BLaER1 treated with 17β-estradiol and CSF1 and Interleukin-3, amounts not matched to agents 10 nM and 100 nM (cell line): ENCODE measurements around the gene ERI3.

Experiments
- H3K27ac ChIP-seq, 11 experiments: shearing (Covaris generic); formaldehyde crosslinking; 2 replicates each; pipeline ENCODE4 v1.8.1; 2022
- H3K27me3 ChIP-seq, 11 experiments: shearing (Covaris generic); formaldehyde crosslinking; 2 replicates each; pipeline ENCODE4 v1.8.1; 2022
- H3K36me3 ChIP-seq, 11 experiments: shearing (Covaris generic); formaldehyde crosslinking; 2 replicates each; pipeline ENCODE4 v1.8.1; 2022
- H3K4me1 ChIP-seq, 10 experiments: shearing (Covaris generic); formaldehyde crosslinking; 2 replicates each; pipeline ENCODE4 v1.8.1; 2022
- H3K4me2 ChIP-seq, 11 experiments: shearing (Covaris generic); formaldehyde crosslinking; 2 replicates each; pipeline ENCODE4 v1.8.1; 2022
- H3K4me3 ChIP-seq, 10 experiments: shearing (Covaris generic); formaldehyde crosslinking; 2 replicates each; pipeline ENCODE4 v1.8.1; 2022
- H3K9ac ChIP-seq, 11 experiments: shearing (Covaris generic); formaldehyde crosslinking; 2 replicates each; pipeline ENCODE4 v1.8.1; 2022
- H3K9me3 ChIP-seq, 11 experiments: shearing (Covaris generic); formaldehyde crosslinking; replicated peaks in 1 of 11; 2 replicates each; pipeline ENCODE4 v1.8.1; 2022
- H4K20me1 ChIP-seq, 11 experiments: shearing (Covaris generic); formaldehyde crosslinking; 2 replicates each; pipeline ENCODE4 v1.8.1; 2022
- Cebpa-rat ChIP-seq, 11 experiments: shearing (Covaris generic); IDR thresholded peaks; 2 replicates each; pipeline ENCODE4 v1.8.1; 2022

The ERI3 gene

DNA sequence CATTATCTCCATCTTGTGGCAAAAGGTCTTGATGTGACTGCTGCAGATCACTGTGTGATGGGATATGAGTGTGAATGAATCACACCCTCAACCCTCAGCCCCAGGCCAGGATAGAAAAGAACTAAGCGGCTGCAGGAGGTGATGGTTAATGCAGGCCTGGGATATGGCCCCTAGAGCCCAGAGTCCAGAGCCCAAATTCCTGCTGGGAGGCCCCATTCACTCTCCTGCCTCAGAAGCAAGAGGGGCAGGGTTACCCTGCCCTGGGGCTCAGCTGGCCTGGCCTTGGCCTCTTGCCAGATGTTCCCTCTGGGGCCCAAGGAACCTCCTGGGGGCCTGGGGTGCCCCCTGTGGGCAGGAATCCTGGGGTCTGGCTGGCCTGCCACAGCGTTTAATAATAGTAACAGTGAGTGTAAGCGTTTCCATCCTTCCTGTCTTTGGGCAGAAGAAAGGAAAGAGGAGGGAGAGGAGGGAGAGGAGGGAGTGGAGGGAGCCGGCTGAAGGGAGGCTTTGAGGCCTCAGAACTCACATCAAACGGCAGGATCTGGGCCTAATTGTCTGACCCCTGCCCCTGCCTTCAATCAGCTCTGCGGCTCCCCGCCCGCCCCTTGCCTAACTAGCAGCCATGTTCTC is 115.6 kb downstream of the ERI3 start:
- peak overlapping the region; percentile 26 to 73 (median 57); a peak in 20 of 22 replicates for H3K27ac ChIP-seq
- H3K27me3 ChIP-seq: no peaks in the 10 kb centered on the region
- peaks cover 7 to 36% (median 22%) of the 10 kb centered on the region in 11 experiments; a peak in 20 of 22 replicates for H3K36me3 ChIP-seq
- peak overlapping the region; percentile 7 to 66 (median 44); a peak in 20 of 22 replicates for H3K9ac ChIP-seq
- H3K4me1 ChIP-seq: peaks cover 30 to 50% (median 39%) of the 10 kb centered on the region in 10 experiments
- no peak overlapping the region for H3K4me3 ChIP-seq
- H4K20me1 ChIP-seq: peaks cover 0 to 11% (median 0%) of the 10 kb centered on the region in 11 experiments; a peak in 4 of 22 replicates
- H3K4me2 ChIP-seq: peak overlapping the region; percentile 72 to 88 (median 75)
- no peaks in the 10 kb centered on the region for H3K9me3 ChIP-seq
- no peak for TF ChIP-seq Cebpa-rat (IDR thresholded peaks at IDR 0.05)

DNA sequence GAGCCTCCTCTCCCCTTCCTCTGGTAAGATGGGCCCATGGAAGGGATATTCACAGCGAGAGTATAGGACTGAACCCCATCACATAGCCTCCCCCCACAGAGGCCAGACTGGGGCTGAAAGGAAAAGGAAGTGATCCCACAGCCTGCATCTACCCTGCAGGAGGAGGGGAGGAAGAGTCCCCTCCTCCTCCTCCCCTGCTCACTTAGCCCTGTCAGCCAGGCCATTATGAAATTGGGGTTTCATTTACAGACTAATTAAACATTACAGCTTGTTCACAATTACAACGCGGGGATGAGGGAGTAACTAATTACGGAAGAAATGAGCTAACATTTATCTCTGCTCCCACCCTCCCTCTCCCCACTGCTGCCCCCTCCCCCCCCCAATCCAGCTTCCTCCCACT is 116.4 kb downstream of the ERI3 start:
- H3K36me3 ChIP-seq: peaks cover 6 to 29% (median 14%) of the 10 kb centered on the region in 11 experiments; a peak in 18 of 22 replicates
- H3K27ac ChIP-seq: no peak overlapping the region
- H3K9me3 ChIP-seq: no peaks in the 10 kb centered on the region
- no peaks in the 10 kb centered on the region for H3K27me3 ChIP-seq
- no peak for TF ChIP-seq Cebpa-rat (IDR thresholded peaks at IDR 0.05)
- H4K20me1 ChIP-seq: peaks cover 0 to 11% (median 0%) of the 10 kb centered on the region in 11 experiments; a peak in 4 of 22 replicates
- H3K4me1 ChIP-seq: peaks cover 30 to 50% (median 39%) of the 10 kb centered on the region in 10 experiments
- H3K4me2 ChIP-seq: peak overlapping the region; percentile 11 to 64 (median 38); a peak in 17 of 22 replicates
- no peak overlapping the region for H3K9ac ChIP-seq
- no peak overlapping the region for H3K4me3 ChIP-seq

DNA sequence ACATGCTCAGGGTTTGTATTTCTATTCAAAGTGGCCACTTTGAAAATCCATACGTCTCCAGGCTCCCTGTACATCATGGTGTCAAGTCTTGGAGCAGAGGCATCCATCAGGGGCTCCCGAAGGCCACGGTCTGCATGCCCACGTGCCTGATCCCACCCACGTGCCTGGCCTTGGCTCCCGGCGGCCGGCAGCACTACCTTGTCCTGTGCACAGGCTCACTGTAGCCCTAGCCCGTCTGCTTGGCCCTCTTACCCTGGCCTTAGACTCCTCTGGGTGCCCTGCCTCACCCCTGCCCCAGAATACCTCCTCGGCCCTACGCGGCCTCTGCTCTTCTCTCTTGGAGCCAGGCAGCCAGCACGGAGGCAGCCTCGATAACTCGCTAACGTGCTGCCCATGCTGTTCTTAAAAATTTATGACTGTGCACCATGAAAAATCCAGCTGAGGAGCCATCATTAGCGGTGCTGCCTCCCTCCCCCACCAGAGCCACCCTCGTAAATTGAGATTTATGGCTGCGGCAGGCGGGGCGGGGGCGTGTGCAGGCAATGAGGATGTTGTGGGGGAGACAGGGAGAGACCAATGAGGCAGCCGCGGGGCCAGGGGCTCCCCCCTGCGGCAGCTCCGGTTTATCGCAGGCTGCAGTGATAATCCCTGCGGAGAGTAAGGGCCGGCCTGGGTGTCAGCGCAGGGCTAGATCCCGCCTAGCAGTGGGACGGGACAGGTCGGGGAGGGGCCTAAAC is 117.2 kb downstream of the ERI3 start:
- Histone ChIP-seq H3K36me3 (peaks cover 0 to 25% (median 7%) of the 10 kb centered on the region in 11 experiments; a peak in 10 of 22 replicates), H3K9me3 (no peaks in the 10 kb centered on the region), H3K4me2 (peak overlapping the region; percentile 11 to 64 (median 38); a peak in 16 of 22 replicates), H3K4me3 (no peak overlapping the region), H3K9ac (no peak overlapping the region), H4K20me1 (peaks cover 0 to 11% (median 0%) of the 10 kb centered on the region in 11 experiments; a peak in 4 of 22 replicates), H3K4me1 (peaks cover 30 to 50% (median 39%) of the 10 kb centered on the region in 10 experiments), H3K27ac (no peak overlapping the region), H3K27me3 (no peaks in the 10 kb centered on the region)
- no peak for TF ChIP-seq Cebpa-rat (IDR thresholded peaks at IDR 0.05)

DNA sequence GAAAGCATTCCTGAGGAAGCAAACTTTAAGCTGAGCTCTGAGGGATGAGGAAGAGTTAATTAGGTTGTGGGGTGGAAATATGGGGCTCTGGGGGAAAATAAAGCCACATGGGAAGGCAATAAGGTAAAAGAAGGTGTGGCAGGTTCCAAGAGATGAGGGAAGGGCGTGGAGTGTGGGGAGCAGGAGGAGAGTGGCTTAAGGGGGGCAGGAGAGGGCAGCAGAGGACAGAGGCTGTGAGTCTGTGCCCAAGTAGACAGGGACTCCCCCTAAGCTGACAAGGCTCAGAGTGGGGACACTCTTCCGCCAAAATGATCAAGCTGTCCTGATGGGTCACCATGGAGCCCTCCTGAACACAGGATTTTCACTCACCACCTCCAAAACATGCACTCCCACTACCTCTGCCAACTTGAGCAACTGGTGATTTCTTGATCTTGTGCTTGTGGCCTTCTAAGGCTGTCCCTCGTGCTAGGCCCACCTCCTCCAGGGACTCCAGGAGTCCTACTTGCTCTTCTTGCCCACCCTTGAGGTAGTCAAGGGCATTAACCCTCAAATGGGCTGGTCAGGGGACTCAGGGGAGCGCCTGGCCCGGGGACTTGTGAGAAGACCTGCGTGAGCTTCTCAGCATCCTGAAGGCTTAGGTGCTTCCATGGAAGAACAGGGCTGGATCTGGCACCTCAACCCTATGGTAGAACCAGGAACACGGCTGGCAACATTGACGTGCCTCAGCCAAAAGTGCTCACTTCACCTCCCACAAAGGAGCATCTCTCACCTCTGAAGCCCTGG is 118.4 kb downstream of the ERI3 start:
- Histone ChIP-seq H3K4me1 (peaks cover 30 to 42% (median 36%) of the 10 kb centered on the region in 10 experiments), H4K20me1 (peaks cover 0 to 11% (median 0%) of the 10 kb centered on the region in 11 experiments; a peak in 4 of 22 replicates), H3K9me3 (no peaks in the 10 kb centered on the region), H3K4me3 (no peak overlapping the region), H3K27ac (no peak overlapping the region), H3K4me2 (no peak overlapping the region), H3K9ac (no peak overlapping the region), H3K27me3 (no peaks in the 10 kb centered on the region), H3K36me3 (peaks cover 5 to 26% (median 13%) of the 10 kb centered on the region in 11 experiments; a peak in 17 of 22 replicates)
- no peak for TF ChIP-seq Cebpa-rat (IDR thresholded peaks at IDR 0.05)

DNA sequence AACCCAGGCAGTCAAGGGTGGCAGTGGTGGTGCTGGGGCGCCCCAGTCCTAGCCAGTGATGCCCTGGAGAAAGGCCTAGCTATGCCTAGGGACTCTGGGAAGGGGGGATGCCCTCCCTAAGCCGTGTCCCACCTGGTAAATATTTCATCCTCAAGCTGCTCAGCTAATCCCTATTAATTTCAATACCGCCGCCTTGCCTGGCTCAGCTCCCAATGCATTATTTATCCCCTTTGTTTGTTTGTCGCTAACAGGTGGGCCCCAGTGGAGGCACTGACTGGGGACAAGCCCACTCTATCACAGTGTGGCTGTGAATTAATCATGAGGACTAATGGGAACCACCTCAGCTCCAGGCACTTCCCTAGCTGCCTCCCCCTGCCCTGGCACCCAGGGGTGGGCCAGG is 119.2 kb downstream of the ERI3 start:
- no peaks in the 10 kb centered on the region for H3K9me3 ChIP-seq
- peaks cover 26 to 33% (median 30%) of the 10 kb centered on the region in 10 experiments for H3K4me1 ChIP-seq
- H3K27me3 ChIP-seq: no peaks in the 10 kb centered on the region
- H3K4me2 ChIP-seq: no peak overlapping the region
- H3K27ac ChIP-seq: no peak overlapping the region
- H3K36me3 ChIP-seq: peaks cover 10 to 34% (median 18%) of the 10 kb centered on the region in 11 experiments; a peak in 19 of 22 replicates
- H4K20me1 ChIP-seq: peaks cover 0 to 11% (median 0%) of the 10 kb centered on the region in 11 experiments; a peak in 4 of 22 replicates
- no peak overlapping the region for H3K9ac ChIP-seq
- H3K4me3 ChIP-seq: no peak overlapping the region
- TF ChIP-seq Cebpa-rat (IDR thresholded peaks at IDR 0.05): no peak

DNA sequence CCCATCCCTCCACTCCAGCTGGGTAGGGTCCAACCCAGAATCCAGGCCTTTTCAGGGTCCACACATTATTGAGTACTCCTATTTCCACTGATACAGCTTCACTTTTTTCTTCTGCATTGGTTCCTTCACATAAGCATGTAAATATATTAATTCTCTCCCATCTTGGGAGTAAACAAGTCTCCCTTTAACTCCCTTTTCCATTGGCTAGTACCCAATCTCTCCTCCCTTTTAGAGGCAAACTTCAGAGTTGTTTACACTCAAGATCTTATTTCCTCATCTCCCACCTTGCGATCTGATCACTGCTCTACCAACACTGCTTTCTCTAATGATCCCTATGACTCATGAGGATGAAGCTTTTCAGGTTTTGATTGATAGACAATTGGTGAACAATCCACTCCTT is 121.5 kb downstream of the ERI3 start:
- no peak overlapping the region for H3K4me3 ChIP-seq
- H3K4me1 ChIP-seq: peaks cover 5 to 11% (median 8%) of the 10 kb centered on the region in 10 experiments; a peak in 18 of 20 replicates
- no peaks in the 10 kb centered on the region for H3K27me3 ChIP-seq
- H3K27ac ChIP-seq: no peak overlapping the region
- TF ChIP-seq Cebpa-rat (IDR thresholded peaks at IDR 0.05): no peak
- H3K9me3 ChIP-seq: no peaks in the 10 kb centered on the region
- H3K36me3 ChIP-seq: peaks cover 15 to 46% (median 29%) of the 10 kb centered on the region in 11 experiments; a peak in 20 of 22 replicates
- no peak overlapping the region for H3K9ac ChIP-seq
- peaks cover 0 to 8% (median 0%) of the 10 kb centered on the region in 11 experiments; a peak in 2 of 22 replicates for H4K20me1 ChIP-seq
- H3K4me2 ChIP-seq: no peak overlapping the region

DNA sequence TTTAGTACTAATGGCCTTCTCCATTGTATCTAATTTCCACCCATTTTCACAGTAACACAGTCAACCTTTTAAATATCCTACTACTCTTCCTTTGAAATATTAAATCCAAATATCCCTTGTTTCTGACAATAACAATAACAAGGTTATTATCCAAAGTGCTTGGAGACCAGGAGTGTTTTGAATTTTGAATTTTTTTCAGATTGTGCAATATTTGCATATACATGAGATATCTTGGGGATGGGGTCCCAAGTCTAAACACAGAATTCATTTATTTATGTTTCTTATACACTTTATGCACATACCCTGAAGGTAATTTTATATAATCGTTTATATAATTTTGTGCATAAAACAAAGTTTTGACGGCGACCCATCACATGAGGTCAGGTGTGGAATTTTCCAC is 124.3 kb downstream of the ERI3 start:
- Histone ChIP-seq H3K4me1 (peaks cover 0 to 16% (median 4%) of the 10 kb centered on the region in 10 experiments; a peak in 9 of 20 replicates), H3K36me3 (peaks cover 15 to 45% (median 29%) of the 10 kb centered on the region in 11 experiments; a peak in 20 of 22 replicates)

DNA sequence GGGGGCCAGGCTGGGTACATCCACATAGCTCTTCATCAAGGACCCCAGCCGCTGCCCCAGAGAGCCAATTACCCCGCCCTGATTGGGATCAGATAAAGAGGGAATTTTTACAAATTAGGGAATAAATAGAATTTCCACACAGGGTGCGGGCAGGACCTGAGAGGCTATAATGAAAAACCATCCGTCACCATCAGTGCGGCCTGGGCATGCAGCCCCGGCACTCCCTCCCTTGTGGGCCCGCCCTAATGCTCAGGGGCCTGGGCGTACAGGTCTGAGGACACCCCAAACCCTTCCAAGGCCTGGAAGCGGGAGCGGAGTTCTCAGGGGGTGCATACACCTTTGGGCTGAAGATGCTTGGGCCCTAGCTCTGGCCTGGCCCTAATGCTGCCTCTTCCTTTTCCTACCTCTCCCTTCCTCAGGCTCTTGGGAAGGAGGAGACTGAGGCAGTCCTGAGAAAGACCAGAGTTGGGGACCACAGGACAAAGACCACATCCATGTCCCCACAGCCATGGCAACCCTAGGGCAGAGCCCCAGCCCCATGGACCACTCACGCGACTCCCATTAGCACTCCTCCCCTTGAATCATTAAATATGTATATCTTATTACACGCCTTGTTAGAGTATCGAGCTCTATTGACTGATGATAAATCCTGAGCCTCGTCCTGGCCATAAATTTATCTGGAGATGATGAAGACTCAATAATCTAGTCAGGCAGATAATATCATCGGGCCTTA is 125.5 kb downstream of the ERI3 start:
- Histone ChIP-seq H3K4me2 (no peak overlapping the region), H3K27me3 (no peaks in the 10 kb centered on the region), H3K36me3 (peaks cover 15 to 45% (median 29%) of the 10 kb centered on the region in 11 experiments; a peak in 20 of 22 replicates), H4K20me1 (peaks cover 0 to 5% (median 0%) of the 10 kb centered on the region in 11 experiments; a peak in 1 of 22 replicates), H3K4me3 (no peak overlapping the region), H3K4me1 (peaks cover 0 to 16% (median 4%) of the 10 kb centered on the region in 10 experiments; a peak in 9 of 20 replicates), H3K9ac (no peak overlapping the region), H3K9me3 (no peaks in the 10 kb centered on the region), H3K27ac (no peak overlapping the region)
- TF ChIP-seq Cebpa-rat (IDR thresholded peaks at IDR 0.05): no peak

More for the DNA sequence above, 124.3 kb downstream of the ERI3 start:
- H3K9me3 ChIP-seq: no peaks in the 10 kb centered on the region
- peaks cover 0 to 5% (median 0%) of the 10 kb centered on the region in 11 experiments; a peak in 1 of 22 replicates for H4K20me1 ChIP-seq
- no peak overlapping the region for H3K9ac ChIP-seq
- H3K27me3 ChIP-seq: no peaks in the 10 kb centered on the region
- no peak overlapping the region for H3K4me2 ChIP-seq
- TF ChIP-seq Cebpa-rat (IDR thresholded peaks at IDR 0.05): peak in 1 of 11 experiments; percentile 28; a peak in 1 of 22 replicates
- no peak overlapping the region for H3K4me3 ChIP-seq
- no peak overlapping the region for H3K27ac ChIP-seq
